Measurements from ENCODE around the gene NUP43. TPM values are rescaled to one million over a fixed set of nuclear protein-coding genes. Genes with fewer than 3 reads are reported as not detected.
"Not testable (repeated sequence)": the region's sequence is repeated elsewhere in the genome, so short reads cannot be mapped to it uniquely, and the experiment has no call there.

Gene NUP43
- polyA plus RNA-seq, 2 of the 4 experiments (the other 2 are of a cell fraction), result 20.0 to 40.3 TPM

GRCh38 chr6:149752600-149753373, 6.5 kb upstream of the NUP43 start:
- Histone ChIP-seq H3K4me1 (peaks cover 11% of the 10 kb centered on the region; the same call in 2 of the 3 replicates), H3K4me3 (no peak overlapping the region), H3K4me2 (no peak overlapping the region), H3K9me3 (no peaks in the 10 kb centered on the region), H3K27ac (no peak overlapping the region)
- ATAC-seq (no peak), FAIRE-seq (no peak), DNase-seq (ENCODE audit: low read depth in 1 of 2, low spot score in 1 of 2) (no peak)
- TF ChIP-seq CEBPB (IDR thresholded peaks at IDR 0.05), result no peak
- TF ChIP-seq HES2 (IDR thresholded peaks at IDR 0.05), result no peak
- ChIA-PET CTCF (interaction anchor here (0.7 to 1.1 kb wide), 2 partner anchors 30 to 88 kb away, joined by 3 read pairs; no protein-coding TSS in a partner anchor), POLR2A (no interaction called here)
- WGBS (ENCODE audit: missing lambda C conversion rate), result 88% methylated on average over 4 of the region's 4 CpGs

DNA sequence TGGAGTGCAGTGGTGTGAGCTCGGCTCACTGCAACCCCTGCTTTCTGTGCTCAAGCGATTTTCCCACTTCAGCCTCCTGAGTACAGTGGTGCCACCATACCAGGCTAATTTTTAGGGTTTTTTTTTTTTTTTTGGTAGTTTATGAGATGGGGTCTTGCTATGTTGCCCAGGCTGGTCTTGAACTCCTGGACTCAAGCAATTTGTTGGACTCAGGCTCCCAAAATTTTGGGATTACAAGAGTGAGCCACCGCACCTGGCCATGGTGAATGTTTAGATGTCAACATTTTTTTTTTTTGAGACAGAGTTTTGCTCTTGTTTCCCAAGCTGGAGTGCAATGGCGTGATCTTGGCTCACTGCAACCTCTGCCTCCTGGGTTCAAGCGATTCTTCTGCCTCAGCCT, 5.6 kb upstream of the NUP43 start:
- 94% methylated on average over 5 of the region's 5 CpGs for WGBS (ENCODE audit: missing lambda C conversion rate)
- H3K4me3 ChIP-seq; H3K27ac ChIP-seq; H3K4me2 ChIP-seq; H3K9me3 ChIP-seq; ATAC-seq; FAIRE-seq; POLR2A ChIA-PET; DNase-seq (ENCODE audit: low read depth in 1 of 2, low spot score in 1 of 2): not testable (repeated sequence)
- CTCF ChIA-PET, result interaction anchor here (1.1 kb wide), 1 partner anchor 88 kb away, joined by 3 read pairs; no protein-coding TSS in a partner anchor
- H3K4me1 ChIP-seq, result peaks cover 12% of the 10 kb centered on the region; the same call in 2 of the 3 replicates

DNA sequence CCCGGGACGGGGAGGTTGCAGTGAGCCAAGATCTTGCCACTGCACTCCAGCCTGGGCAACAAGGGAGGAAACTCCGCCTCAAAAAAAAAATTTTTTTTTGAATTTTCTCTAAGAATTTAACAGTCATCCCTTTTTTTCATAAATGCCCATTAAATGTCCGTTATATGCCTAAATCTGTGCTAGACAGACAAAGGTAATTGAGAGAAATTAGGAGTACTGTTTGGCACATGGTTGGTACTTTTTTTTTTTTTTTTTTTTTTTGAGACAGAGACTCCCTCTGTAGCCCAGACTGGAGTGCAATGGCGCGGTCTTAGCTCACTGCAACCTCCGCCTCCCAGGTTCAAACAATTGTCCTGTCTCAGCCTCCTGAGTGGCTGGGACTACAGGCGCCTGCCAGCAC, 4.9 kb upstream of the NUP43 start:
- POLR2A ChIA-PET, result interaction anchor here (1.2 kb wide), 1 partner anchor 185 kb away, joined by 3 read pairs; the partner anchor contains the start of gene GINM1
- peak overlapping the region; percentile 74 for H3K4me2 ChIP-seq

GRCh38 chr6:149750136-149750609, 3.8 kb upstream of the NUP43 start:
- ChIA-PET POLR2A (interaction anchor here (0.6 to 1.3 kb wide), 5 partner anchors 13 to 200 kb away, joined by 3 read pairs; partner anchors contain the start of genes GINM1 and LATS1), CTCF (no interaction called here)
- ATAC-seq (peak; percentile 61 to 80), DNase-seq (ENCODE audit: low read depth in 1 of 2, low spot score in 1 of 2) (peak; percentile 47 to 70), FAIRE-seq (no peak)
- peak overlapping the region; percentile 74 for H3K4me2 ChIP-seq
- no peak for TF ChIP-seq FOSL2 (IDR thresholded peaks at IDR 0.05)
- TF ChIP-seq FOSL2 (CRISPR knock-in tag; IDR thresholded peaks at IDR 0.05), result no peak
- no peak for TF ChIP-seq MAZ (IDR thresholded peaks at IDR 0.05; ENCODE audit: borderline replicate concordance, low read depth, low read length)
- peak; percentile 26; the same call in 1 of the 2 replicates for TF ChIP-seq REST (IDR thresholded peaks at IDR 0.05)
- TF ChIP-seq, protein P1, sequence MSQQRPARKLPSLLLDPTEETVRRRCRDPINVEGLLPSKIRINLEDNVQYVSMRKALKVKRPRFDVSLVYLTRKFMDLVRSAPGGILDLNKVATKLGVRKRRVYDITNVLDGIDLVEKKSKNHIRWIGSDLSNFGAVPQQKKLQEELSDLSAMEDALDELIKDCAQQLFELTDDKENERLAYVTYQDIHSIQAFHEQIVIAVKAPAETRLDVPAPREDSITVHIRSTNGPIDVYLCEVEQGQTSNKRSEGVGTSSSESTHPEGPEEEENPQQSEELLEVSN (IDR thresholded peaks at IDR 0.05; ENCODE audit: borderline replicate concordance, low read depth), result 0 out of 2 replicates have a peak, but pooled peaks have one; percentile 13
- TF ChIP-seq, protein P2, sequence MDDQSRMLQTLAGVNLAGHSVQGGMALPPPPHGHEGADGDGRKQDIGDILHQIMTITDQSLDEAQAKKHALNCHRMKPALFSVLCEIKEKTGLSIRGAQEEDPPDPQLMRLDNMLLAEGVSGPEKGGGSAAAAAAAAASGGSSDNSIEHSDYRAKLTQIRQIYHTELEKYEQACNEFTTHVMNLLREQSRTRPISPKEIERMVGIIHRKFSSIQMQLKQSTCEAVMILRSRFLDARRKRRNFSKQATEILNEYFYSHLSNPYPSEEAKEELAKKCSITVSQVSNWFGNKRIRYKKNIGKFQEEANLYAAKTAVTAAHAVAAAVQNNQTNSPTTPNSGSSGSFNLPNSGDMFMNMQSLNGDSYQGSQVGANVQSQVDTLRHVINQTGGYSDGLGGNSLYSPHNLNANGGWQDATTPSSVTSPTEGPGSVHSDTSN (IDR thresholded peaks at IDR 0.05), result no peak
- TF ChIP-seq SMC3 (IDR thresholded peaks at IDR 0.05), result no peak
- no peak for TF ChIP-seq GATA3 (IDR thresholded peaks at IDR 0.05; ENCODE audit: borderline replicate concordance)
- H3K9me3 ChIP-seq, result no peaks in the 10 kb centered on the region
- peak overlapping the region; percentile 93 to 97 for H3K27ac ChIP-seq
- H3K4me3 ChIP-seq, result peak overlapping the region; percentile 97
- peaks cover 20% of the 10 kb centered on the region; the same call in 2 of the 3 replicates for H3K4me1 ChIP-seq
- under 1% methylated on average over 19 of the region's 25 CpGs for WGBS (ENCODE audit: missing lambda C conversion rate)

More for the DNA sequence above, 4.9 kb upstream of the NUP43 start:
- FAIRE-seq (no peak), DNase-seq (ENCODE audit: low read depth in 1 of 2, low spot score in 1 of 2) (no peak), ATAC-seq (no peak)
- H3K27ac ChIP-seq, result peak overlapping the region in 1 of 2 experiments; percentile 97; a peak in 1 of 6 replicates
- H3K9me3 ChIP-seq, result no peaks in the 10 kb centered on the region
- CTCF ChIA-PET, result no interaction called here
- TF ChIP-seq NR3C1 (IDR thresholded peaks at IDR 0.05) (no peak), CEBPB (IDR thresholded peaks at IDR 0.05) (no peak), HOXB13 (CRISPR knock-in tag; IDR thresholded peaks at IDR 0.05; ENCODE audit: low read depth) (no peak), ZSCAN20 (CRISPR knock-in tag; IDR thresholded peaks at IDR 0.05) (no peak), NPAS2 (CRISPR knock-in tag; IDR thresholded peaks at IDR 0.05; ENCODE audit: borderline replicate concordance) (no peak), HOXA7 (CRISPR knock-in tag; IDR thresholded peaks at IDR 0.05) (no peak), RCOR1 (IDR thresholded peaks at IDR 0.05; ENCODE audit: low read depth, low read length) (no peak), BHLHE40 (IDR thresholded peaks at IDR 0.05; ENCODE audit: low read depth, low read length) (no peak), SREBF2 (IDR thresholded peaks at IDR 0.05) (no peak), PHF8 (IDR thresholded peaks at IDR 0.05; ENCODE audit: borderline replicate concordance, low read depth) (no peak), SMC3 (IDR thresholded peaks at IDR 0.05) (no peak), RNF2 (IDR thresholded peaks at IDR 0.05; ENCODE audit: borderline replicate concordance, low read depth) (no peak), POLR2AphosphoS2 (conservative IDR thresholded peaks at IDR 0.05; ENCODE audit: low read length) (no peak), MAZ (IDR thresholded peaks at IDR 0.05; ENCODE audit: borderline replicate concordance, low read depth, low read length) (no peak)
- TF ChIP-seq, protein P1 (IDR thresholded peaks at IDR 0.05; ENCODE audit: borderline replicate concordance, low read depth), result no peak
- H3K4me3 ChIP-seq, result no peak overlapping the region
- 88% methylated on average over 8 of the region's 8 CpGs for WGBS (ENCODE audit: missing lambda C conversion rate)
- H3K4me1 ChIP-seq, result peaks cover 16% of the 10 kb centered on the region; the same call in 2 of the 3 replicates
